Activated CD4-positive, alpha-beta T cell treated with anti-CD3 and anti-CD28 coated beads, Interleukin-2, Interleukin-4, amounts not matched to agents 100 ng/mL and 50 ng/mL, durations not matched to agents 16 hours and 8 hours (primary cell): ENCODE data around the gene FAM50B.
"Not testable (repeated sequence)": the region's sequence is repeated elsewhere in the genome, so short reads cannot be mapped to it uniquely, and the experiment has no call there.

Experiments used
- DNase-seq: peaks from one replicate; pipeline ENCODE4 v3.0.0-alpha.2; 2020; ENCODE audit warnings: low spot score

The FAM50B gene

DNA sequence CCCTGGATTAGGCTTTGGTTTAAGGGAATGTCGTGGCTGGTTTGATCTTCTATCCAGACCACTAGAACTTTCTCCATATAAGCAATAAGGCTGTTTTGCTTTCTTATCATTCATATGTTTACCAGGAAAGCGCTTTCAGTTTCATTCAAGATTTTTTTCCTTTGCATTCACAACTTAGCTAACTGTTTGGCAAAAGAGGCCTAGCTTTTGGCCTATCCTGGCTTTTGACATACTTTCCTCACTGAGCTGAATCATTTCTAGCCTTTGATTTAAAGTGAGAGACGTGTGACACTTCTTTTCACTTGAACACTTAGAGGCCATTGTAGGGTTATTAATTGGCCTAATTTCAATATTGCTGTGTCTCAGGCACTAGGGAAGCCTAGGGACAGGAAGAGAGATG is 1.7 kb upstream of the FAM50B start:
- DNase-seq = peak; percentile 69

DNA sequence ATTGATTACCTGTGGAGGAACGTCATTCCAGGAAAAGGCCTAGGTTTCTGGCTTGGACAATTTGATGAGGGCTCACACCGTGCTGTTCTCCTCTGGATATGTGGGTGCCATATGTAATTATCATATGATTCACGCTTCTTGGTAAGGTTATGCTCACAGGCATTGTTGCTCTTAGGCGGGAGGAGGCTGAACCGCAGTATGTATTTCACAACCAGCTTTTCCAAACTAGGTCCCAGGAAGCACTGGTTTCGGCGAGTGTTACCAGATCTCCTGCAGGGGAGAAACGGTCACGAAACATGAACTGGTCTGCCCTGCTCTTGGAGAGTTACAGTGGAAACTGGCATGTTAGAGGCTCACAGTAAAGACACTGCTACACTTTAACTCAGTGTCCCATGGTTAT is 793 bp upstream of the FAM50B start:
- no peak for DNase-seq

DNA sequence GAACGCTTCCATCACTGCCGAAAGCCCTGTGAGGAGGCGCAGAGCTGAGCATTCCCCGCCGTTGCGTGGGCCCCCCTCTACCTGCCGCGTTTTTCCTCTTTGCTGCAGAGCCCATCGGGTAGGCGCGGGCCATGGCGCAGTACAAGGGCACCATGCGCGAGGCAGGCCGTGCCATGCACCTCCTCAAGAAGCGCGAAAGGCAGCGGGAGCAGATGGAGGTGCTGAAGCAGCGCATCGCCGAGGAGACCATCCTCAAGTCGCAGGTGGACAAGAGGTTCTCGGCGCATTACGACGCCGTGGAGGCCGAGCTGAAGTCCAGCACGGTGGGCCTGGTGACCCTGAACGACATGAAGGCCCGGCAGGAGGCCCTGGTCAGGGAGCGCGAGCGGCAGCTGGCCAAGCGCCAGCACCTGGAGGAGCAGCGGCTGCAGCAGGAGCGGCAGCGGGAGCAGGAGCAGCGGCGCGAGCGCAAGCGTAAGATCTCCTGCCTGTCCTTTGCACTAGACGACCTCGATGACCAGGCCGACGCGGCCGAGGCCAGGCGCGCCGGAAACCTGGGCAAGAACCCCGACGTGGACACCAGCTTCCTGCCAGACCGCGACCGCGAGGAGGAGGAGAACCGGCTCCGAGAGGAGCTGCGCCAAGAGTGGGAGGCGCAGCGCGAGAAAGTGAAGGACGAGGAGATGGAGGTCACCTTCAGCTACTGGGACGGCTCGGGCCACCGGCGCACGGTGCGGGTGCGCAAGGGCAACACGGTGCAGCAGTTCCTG is 693 bp downstream of the FAM50B start:
- no peak for DNase-seq

DNA sequence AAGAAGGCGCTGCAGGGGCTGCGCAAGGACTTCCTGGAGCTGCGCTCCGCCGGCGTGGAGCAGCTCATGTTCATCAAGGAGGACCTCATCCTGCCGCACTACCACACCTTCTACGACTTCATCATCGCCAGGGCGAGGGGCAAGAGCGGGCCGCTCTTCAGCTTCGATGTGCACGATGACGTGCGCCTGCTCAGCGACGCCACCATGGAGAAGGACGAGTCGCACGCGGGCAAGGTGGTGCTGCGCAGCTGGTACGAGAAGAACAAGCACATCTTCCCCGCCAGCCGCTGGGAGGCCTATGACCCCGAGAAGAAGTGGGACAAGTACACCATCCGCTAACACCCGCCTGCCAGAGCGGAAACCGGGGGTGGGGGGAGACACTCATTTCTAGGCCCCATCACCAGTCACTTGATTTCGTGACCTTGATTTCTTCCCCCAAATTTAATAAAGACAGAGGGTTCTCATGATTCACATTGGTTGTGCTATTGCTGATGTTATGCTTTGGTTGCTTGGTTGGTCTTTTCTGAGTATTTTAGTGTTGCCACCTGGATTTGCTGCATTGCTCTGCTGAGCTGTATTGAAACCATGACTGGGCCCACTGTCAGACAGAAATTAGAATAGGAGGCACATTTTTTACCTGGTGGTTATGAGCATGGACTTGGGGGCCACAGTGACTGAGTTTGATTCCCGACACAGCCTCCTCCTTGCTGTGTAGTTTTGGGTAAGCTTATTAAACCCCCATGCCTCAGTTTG is 1.5 kb downstream of the FAM50B start:
- peak; percentile 78 for DNase-seq

DNA sequence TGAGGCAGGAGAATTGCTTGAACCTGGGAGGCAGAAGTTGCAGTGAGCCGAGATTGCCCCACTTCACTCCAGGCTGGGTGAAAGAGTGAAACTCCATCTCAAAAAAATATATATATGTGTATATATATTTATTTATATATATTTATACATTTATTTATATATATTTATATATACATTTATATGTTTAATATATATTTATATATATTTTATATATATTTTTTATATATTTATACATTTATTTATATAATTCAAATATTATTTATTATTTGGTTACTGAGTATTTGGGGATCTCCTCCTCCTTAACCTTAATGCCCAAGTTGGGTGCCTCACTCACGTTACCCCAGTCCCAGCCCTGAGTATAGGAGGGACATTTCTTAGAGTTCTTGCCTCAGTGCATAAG is 2.7 kb downstream of the FAM50B start:
- no peak for DNase-seq

DNA sequence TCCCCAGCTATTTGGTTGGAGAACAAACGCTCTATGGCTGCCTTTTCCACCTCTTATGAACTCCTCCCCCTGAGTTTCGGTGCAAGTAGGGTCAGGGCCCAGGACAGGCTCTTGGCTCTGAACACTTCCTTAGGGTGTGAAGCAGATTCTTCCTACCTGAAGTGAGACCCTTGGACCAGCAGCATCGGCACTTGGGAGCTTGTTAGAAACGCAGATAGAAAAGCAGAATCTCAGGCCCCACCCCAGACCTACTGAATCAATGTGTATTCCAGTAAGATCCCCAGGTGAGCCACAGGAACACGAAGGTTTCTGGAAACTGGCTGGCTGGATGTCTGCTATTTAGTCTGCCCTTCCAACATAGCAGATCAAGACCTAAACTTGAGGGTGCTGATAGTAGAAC is 3.2 kb downstream of the FAM50B start:
- DNase-seq = no peak

DNA sequence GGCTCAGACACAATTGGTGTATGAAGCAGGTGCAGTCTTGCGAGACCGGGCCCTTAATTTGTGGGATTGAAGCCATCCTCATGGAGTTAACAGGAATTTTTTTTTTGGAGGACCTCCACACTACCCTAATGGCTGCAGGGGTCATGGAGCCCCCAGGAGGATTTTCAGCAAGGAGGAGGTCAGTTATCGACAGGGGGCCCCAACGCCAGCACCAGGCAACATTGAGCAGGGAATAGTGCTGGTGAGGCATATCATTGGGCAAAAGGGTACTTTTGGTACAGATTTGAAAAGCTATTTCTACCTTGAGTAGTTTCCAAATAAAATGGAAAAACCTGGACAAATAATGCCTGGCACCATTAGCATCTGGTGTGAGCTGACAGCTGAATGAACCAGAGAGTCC is 6.7 kb downstream of the FAM50B start:
- no peak for DNase-seq

DNA sequence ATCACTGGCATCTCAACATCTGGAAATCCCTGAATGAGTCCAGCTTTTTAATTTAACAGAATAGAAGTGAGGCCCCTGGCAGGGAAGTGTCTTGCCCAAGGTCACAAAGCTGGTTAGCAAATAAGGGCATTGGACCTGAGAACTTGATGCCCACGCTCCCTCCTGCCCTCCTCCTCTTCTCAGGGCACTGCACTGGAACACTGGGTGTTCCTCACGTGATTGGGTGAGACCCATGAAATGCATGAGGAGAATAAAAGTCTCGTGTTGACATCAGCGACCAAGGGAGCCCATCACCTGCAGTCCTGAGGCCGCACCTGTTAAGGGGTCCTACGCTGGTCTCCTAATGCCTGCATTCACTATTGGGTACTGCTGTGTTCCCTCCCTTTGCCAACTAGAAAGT is 7.4 kb downstream of the FAM50B start:
- no peak for DNase-seq

DNA sequence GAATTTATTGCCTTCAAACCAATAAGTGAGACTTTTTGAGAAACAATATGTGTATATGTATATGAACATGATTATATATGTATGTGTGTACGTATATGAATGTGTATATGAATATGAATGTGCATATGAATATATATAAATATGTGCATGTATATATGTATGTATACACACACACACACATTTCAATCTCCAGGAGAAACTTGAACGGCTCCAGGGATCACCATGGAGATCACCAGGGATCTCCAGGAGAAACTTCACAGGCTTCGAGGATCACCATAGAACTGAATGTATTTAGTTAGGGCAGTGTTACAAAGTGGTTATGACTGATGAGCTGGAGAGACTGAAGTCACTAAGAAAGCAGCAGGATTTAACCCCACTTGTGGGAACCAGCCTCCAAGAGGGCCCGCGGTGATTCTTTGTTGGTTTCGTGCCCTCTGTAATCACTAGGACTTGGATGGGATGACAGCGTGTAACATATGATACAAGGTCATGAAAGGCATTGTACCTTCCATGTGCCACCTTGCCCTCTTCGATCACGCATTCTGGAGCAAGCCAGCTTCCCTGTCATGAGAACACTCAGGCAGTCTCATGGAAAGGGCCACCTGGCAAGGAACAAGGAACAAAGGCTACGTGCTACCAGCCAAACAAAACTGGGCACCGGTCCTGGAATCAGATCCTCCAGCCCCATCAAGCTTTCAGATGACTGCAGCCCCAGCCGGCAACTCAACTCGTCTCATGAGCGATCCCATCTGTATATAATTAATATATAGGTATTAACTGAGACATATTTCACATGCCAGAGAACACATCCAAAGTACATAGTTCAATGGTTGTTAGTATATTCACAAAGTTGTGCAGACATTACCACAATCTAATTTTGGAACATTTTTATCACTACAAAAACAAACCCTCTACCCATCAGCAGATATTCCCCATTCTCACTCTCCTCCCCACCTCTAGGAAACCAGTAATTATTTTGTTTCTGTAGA is 8.6 kb downstream of the FAM50B start:
- no peak for DNase-seq

DNA sequence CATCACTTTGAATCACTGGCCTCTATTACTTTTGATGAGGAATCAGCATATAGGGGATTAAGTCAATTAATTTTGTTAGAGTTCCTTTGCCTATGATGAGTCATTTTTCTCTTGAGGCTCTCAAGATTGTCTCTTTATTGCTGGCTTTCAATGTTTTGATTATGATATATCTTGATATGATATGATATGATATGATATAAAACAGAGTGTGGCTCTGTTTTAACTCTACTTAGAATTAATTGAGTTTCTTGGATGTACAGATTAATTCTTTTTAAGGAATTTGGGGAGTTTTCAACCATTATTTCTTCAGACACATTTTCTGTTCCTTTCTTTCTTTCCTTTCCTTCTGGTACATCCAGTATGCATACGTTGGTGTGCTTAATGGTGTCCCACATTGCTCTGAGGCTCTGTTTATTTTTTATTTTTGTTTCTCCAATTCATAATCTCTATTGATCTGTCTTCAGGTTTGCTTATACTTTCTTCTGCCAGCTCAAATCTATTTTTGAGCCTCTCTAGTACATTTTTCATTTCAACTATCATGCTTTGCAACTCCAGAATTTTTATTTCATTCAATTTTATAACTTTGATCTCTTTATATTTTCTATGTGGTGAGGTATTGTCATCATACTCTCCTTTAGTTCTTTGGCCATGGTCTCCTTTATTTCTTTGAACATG is 10.8 kb downstream of the FAM50B start:
- no peak for DNase-seq

DNA sequence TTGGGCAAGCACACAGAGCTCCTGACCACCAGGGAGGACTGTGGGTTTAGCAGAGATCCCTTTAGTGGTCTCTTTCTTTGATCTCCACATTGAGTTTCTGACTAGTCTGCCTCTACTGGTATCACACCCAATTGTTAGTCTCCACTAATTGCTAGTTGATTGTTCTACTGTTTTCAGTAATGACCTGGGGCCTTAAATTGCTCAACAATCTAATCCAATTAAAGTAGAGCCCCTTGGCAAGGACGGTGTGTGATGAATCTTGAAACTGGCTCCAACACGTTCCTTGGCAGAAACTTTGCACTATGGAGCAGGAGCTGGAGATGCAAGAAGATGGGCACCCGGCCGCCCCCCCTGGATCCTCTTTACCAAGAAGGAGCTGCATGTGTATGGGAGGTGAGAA is 12.3 kb downstream of the FAM50B start:
- DNase-seq = no peak

DNA sequence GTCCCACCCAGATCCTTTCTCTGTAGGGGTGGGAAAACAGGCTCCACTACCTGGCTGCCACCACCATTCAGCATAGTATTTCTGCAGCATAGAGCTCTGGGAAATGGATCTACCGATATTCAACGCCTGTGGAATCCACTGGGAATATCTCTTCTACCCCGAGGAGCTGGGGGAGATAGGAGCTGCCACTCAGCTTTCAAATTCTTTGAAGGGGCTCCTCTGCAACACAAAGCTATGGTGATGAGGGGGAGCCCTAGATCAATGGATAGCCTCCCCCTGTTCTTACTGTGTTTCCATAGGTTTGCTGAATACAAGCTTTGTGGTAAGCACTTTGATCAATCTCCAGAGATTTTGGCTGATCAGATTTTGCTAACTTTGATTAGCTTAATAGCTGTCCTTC is 12.9 kb downstream of the FAM50B start:
- no peak for DNase-seq

DNA sequence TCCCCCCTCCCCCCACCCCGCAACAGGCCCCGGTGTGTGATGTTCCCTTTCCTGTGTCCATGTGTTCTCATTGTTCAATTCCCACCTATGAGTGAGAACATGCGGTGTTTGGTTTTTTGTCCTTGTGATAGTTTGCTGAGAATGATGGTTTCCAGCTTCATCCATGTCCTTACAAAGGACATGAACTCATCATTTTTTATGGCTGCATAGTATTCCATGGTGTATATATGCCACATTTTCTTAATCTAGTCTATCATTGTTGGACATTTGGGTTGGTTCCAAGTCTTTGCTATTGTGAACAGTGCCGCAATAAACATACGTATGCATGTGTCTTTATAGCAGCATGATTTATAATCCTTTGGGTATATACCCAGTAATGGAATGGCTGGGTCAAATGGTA is 14.1 kb downstream of the FAM50B start:
- DNase-seq = not testable (repeated sequence)

DNA sequence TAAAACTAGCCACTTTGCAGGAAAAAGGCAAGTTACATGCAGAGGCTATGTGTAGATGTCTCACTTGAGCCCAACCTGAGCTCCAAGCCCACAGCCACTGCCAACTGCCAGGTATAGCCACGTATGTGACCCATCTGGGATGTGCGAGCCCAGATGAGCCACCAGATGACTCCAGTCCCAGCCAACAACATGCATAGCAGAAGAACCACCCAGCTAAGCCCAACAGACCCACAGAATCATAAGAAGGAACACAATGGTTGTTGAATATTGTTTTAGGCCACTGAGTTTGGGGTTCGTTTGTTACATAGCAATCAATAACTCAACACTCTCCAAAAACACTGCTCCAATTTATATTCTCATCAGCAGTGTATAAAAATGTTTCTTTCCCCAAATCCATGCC is 16.3 kb downstream of the FAM50B start:
- DNase-seq = no peak

DNA sequence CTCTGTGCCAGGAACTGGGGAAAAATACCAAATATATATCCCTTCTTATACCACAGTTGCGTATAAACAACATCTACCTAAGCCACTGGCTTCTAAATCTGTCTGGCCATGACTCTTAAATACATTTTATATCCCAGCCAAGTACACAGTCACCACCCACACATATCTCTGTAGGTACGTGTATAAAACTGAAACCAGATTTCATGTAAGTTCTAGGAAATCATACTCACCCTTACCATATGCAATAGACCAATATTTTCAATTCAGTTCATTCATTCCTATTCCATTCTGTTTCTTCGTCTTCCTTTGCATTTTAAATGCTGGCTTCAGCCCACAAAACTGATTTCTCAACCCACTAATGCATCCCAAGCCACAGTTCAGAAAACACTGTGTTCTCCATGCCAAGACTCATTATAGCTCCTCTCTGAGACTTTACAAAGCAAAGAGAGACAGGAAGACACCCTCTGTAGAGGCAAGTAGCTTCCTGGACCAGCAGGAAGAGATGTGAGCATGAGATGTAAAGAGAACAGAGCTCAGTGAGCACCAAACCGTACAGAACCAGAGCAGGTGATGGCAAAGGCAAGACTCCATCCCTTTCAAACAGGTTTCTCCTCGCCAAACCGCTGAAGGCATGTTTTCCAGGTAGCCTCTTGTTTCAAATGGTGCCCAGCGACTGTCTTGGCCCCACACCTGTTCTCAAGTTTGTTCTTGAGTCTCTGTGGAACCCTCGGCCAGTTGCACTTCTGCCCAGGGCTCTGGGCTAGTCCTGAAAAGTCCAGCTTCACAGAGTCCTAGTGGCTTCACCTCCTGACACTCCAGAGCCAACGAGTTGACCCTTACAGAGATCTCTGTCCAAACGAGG is 18.7 kb downstream of the FAM50B start:
- DNase-seq = peak; percentile 44

DNA sequence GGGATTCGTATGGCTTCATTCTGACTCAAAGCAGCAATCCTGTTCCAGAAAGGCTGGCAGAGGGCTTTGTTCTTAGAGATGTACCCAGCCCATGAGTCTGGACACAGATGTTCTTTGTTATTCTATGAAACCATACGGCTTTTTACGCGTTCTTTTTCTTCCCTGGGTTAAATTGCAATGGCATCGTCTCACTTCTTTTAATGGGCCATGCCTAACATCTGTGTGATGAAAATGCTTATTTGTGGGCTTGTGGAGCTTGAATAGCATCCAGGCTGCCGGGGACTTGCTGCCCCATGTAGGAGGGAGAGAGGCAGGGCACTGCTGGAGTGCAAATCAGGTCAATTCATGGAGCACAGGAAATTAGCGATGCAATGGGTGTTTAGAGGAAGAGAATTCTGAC is 19.4 kb downstream of the FAM50B start:
- no peak for DNase-seq

DNA sequence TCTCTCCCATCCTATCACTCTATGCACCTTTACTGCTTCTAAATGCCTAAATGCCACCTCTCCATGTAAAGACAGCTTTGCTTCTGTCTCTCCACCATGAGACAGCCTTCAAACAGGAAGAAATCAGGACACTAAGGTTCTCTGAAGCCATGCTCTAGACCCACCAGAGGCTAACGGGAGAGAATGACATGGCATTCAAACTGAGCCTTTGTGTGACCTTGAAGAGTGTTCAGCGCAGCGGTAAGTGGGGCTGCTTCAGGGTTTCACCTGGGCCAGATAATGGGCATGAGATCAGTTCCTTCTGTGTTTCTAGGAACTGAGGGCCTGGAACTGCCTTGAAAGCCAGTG is 20.1 kb downstream of the FAM50B start:
- no peak for DNase-seq

DNA sequence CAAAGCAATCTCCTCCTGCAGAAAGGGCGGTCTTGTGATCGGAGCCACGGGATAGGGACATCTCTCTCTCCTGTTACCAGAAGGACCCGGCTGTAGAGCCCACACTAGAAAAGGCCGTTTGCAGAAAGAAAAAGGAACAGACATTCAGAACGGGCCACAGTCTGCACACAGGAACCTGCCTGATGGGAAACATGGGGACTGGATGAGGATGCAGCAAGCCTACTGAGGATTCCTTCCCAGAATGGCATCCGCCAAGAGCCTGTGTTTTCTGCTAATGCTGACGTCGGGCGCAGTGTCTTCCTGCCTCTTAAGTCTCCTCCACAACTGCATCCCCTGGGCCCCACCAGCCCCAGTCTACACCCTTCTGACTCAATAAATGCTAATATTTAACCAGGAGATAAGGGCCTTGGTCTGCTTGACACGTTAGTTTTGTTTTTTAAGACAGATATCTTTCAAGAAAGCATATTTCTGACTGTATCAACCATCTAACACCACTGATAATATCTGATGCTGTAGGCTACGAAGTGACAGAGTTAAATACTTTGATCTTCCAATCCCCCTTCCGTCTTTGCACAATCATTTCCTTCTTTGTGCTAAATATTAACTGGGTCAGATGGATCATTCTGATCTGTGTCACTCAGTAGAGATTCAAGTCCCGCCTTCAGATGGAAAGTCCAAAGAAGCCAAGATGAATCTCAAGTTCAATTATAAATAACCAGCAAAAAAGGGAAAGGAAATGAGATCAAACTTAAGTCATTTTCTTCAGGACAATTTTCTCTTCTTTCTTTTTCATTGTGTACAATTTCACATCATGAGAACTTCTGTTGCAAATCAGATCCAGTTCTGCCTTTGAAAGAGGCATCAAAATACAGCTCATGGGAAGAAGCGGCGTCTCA is 20.7 kb downstream of the FAM50B start:
- peak; percentile 21 for DNase-seq

DNA sequence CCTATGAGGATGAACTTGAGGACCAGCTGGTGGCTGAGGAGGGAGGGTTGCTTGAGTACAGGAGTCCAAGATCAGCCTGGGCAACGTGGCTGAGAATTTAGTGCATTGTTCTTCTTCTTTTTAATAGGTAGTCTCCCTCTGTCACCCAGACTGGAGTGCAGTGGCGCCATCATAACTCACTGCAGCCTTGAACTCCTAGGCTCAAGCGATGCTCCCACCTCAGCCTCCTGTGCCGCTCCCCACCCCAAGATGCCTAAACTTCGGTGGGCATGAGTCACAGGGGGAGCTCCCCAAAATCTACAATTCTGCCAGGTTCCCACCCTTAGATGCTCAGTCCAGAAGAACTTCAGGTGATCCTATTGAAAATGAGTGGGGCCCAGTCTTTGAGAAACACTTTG is 21.4 kb downstream of the FAM50B start:
- DNase-seq = no peak

DNA sequence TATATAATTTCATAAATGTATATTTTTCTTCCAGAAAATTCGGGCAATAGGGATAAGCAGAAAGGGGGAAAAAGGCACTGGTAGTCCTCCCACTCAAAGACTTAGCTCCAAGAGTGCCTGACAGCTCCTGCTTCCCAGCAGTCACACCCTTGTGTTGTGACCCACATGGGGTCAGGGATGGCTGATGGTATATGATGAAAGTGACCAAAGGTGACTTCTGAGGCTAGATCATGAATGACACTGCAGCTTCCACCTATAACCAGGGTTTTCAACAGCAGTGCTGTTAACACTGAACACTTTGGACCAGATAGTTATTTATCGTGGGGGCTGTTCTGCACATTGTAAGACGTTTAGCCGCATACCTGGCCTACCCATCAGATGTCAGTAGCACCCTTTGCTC is 22.3 kb downstream of the FAM50B start:
- DNase-seq = no peak
